ENCODE measurements around the gene RNF133. TPM values are rescaled to one million over a fixed set of nuclear protein-coding genes. Genes with fewer than 3 reads are reported as not detected.

The RNF133 gene
- total RNA-seq: 0.59 and 1.1 TPM in 2 replicates

GRCh38 chr7:122699017-122699416 is at the start of gene RNF133:
Gene RNF133, minus strand, starts transcription at chr7:122699117. Its CDS starts 199 bp downstream, at chr7:122698918.
- no peak for DNase-seq (ENCODE audit: low read depth, low spot score)

GRCh38 chr7:122748195-122748594 is 49.3 kb upstream of the RNF133 start:
- no peak for DNase-seq (ENCODE audit: low read depth, low spot score)

- DNase-seq (ENCODE audit: low read depth, low spot score): no peak
These were observed 48.0 kb upstream of the RNF133 start for GRCh38 chr7:122746948-122747347.

DNA sequence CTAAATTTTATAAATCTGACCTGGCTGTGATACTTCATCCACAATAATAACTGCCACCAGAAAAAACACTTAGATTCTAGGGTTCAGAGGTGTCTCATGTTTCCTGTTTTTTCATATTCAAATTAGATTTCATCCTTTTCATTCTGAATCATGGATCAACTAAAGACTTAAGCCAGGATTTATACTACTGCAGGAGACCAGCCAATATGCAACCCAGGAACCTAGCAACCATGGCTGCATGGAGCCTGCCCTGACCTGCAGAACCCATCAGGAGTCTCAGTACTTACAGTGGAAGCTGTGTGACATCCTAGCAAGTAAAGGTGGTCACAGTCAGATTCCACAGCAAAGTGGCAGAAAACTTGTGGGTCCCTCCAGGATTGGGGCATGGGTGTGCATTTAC is 44.3 kb upstream of the RNF133 start:
- no peak for DNase-seq (ENCODE audit: low read depth, low spot score)

DNA sequence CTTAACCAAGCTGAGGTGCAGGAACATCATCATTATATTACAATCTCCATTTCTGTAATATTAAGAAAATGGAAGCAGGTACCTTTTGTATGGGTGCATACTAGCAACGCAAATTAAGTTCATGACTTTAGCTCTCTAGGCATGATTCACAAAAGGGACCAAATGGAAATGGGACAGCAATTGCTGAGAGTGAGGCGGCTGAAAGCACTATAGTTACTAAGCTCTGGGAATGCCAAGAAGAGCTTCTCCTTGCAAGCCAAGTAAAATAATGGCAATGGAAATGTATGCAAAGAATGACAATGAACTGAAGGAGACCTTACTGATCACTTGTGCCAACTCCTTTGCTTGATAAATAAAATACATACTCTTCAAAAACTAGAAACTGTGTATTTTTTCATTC is 40.0 kb upstream of the RNF133 start:
- DNase-seq (ENCODE audit: low read depth, low spot score): no peak

DNA sequence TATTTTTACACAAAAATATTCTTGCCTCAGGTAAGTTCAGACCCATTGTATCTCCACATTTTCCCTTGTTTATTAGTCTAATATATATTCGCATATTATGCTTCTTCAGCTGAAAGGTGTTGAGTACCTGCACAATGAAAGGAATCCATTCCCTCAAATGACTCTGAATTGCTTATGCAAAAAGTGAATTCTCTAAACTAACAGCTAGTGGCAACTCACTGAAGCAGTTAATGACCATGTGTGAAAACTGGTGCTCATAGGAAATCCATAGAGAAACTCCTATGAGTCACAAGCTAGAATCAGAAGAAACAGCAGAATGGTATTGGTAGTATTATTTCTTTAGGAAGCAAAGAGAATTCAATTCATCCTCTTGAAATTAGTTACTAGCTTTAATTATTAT is 37.3 kb upstream of the RNF133 start:
- DNase-seq (ENCODE audit: low read depth, low spot score): no peak

GRCh38 chr7:122727759-122728158 is 28.8 kb upstream of the RNF133 start:
- DNase-seq (ENCODE audit: low read depth, low spot score): no peak

GRCh38 chr7:122727354-122727753 is 28.4 kb upstream of the RNF133 start:
- DNase-seq (ENCODE audit: low read depth, low spot score): no peak

GRCh38 chr7:122726881-122727280 is 28.0 kb upstream of the RNF133 start:
- no peak for DNase-seq (ENCODE audit: low read depth, low spot score)

DNA sequence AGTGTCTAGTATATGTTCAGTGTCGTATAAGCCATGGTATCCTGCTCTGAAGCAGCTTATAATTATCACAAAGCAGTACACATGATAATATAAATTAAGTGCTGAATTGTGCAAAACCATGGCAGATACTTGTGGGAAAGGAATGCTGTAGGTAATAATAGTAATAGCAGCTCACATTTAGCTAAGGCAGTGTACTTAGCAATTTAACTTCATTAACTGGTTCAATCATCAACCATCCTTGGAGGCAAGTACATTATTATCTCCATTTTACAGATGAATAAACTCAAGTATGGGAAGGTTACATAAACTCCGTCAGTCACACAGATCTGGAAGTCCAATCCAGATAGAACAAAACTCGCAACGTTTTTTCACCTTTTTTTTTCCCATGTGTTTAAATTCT is 25.4 kb upstream of the RNF133 start:
- no peak for DNase-seq (ENCODE audit: low read depth, low spot score)

- DNase-seq (ENCODE audit: low read depth, low spot score): no peak
These were observed 20.2 kb upstream of the RNF133 start for GRCh38 chr7:122719010-122719578.

GRCh38 chr7:122717356-122718089 is 18.6 kb upstream of the RNF133 start:
- no peak for DNase-seq (ENCODE audit: low read depth, low spot score)

DNA sequence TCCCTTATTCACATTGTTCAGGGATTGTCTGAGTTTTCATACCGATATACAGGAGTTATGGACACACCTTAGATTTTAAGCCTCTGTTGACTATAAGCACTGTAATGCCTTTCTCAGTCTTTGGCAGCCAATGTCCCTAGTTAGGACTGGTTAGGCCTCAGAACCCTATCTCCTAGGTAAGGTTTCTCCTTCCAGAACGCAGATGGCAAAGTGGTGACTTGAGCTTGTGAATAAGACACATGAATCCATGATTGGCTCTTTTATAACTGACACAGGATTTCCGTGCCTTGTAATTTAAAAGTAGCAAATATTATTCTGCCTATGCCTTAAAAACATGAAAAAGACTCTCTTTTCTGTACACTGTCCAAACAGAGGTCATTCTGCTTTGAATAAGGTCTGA is 16.3 kb upstream of the RNF133 start:
- DNase-seq (ENCODE audit: low read depth, low spot score): no peak

DNA sequence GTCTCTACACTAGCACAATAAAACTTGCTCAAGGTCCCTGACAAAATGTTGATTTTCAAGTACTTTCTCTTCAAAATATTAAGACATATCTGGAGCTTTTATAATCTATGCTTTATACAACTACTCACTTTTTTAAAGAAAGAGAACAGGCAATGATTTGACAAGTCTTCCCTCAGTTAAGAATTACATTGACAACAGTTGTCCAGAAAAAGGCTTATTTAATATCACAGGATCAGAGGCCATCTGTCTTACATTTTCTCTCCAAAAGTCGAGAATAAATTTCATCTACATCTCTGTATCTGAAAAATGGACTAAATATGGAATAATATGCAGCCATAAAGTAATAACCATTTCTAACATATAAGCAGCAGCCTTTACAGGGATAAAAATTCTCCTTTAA is 12.0 kb upstream of the RNF133 start:
- DNase-seq (ENCODE audit: low read depth, low spot score): no peak

DNA sequence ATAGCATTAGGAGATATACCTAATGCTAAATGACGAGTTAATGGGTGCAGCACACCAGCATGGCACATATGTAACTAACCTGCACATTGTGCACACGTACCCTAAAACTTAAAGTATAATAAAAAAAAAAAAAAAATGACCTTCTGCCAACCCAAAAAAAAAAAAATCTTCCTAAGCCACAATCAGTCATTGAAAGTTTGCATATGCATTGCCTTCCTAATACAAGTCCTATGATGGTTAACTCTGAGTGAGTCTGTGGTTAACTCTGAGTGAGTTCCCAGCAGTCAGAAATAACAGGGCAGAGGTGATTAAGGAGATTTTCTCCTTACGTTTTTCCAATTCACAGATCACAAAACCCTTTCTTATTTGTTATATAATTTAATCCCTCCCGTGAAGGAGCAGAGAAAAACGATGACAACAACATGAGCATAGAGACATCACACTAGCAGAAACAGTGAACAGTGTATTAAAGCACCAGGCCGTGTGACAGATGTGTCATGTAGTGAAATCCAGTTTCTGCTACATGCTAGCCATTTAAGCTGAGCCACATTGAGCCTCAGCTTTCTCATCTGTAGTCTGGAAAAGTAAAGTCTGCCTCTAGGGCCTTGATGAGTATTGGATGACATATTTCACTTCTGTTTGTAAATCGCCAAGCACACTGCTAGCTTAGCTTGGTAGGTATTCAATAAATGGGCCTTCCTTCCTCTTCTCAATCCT is 11.2 kb upstream of the RNF133 start:
- DNase-seq (ENCODE audit: low read depth, low spot score): no peak

GRCh38 chr7:122706836-122707235 is 7.9 kb upstream of the RNF133 start:
- DNase-seq (ENCODE audit: low read depth, low spot score): no peak

GRCh38 chr7:122702872-122703510 is 4.1 kb upstream of the RNF133 start, which contains the start of gene RNF148:
Gene RNF148, minus strand, starts transcription at chr7:122702922. Its CDS starts 172 bp downstream, at chr7:122702750.
- no peak for DNase-seq (ENCODE audit: low read depth, low spot score)

- DNase-seq (ENCODE audit: low read depth, low spot score): no peak
These were observed 3.1 kb downstream of the RNF133 start for GRCh38 chr7:122695816-122696215.

DNA sequence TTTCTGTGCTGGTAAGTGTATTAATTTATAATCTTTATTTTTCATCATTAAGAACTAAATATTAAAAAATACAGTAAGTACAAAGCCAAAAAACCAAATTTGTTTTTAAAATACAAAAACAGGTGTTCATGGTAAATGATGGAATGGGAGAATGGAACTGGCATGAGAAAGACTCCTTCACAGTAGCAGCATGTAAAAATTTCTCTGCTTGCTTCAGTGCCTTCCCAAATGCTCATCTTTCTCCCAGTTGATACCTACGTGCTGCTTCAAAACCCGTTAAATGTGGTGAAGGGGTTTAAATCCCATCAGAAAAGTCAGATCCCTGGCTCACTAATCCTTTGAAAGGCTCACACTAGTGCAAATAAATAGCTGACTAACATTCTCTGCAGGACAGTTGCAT is 4.2 kb downstream of the RNF133 start:
- DNase-seq (ENCODE audit: low read depth, low spot score): no peak

DNA sequence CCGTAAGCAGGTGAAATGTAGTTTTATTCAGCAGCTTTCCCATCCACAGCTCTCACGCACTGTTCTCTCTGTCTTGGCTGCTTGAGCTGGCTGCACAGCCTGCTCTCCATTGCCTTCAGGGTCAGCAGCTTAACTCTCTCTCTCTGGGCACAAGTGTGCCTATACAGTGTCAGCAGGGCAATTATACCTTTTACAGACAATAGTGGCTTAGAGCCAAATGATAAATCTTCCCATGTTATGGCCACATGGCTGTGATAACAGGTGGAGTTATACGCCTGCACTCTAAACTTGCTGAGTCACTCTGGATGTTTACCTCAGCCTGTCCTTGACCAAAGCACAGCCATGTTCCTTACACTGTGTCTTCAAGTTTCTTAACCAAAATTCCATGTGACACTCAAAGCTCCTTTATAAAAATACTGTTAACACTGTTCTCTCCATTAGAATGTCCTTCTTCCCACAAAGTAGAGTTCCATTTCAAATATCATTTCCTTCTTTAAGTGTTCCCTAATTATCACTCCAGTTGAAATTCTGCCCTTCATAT is 6.1 kb downstream of the RNF133 start:
- DNase-seq (ENCODE audit: low read depth, low spot score): no peak

DNA sequence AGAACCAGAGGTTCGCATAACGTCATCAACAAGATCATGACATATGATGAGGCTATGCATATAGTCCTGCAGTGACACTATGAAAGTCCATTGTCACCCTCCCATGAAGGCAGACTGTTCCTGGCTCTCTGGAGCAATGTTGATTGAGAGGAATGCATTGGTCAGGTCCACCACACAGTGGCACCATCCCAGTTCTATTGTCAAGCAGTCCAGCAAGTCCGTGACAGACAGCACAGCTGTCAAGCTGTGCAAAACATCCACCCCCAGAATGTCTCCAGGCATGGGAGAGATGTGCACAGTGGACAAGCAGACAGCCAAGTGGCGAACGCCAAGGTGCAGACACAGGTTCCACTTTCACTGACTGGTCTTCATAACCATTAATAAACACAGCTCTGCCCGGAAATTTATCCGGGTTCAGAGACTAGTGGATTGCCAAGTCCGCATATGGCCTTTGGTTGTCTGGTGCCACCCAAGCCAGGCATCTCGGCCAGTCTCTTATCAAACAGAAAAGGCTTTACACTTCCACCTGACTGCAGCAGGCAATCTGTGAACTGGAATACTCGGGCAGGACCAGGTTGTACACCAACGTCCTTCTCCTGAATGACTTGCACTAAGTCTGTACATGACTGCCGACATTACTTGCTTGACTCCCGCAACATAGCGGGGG is 7.2 kb downstream of the RNF133 start:
- no peak for DNase-seq (ENCODE audit: low read depth, low spot score)
